NCI-H446 (cell line): ENCODE data around the gene TALDO1.

ENCODE experiments used
- DNase-seq, 2 experiments: peaks; one replicate each; lab custom pipeline; 2025; lab: John Stamatoyannopoulos, UW

The TALDO1 gene

DNA sequence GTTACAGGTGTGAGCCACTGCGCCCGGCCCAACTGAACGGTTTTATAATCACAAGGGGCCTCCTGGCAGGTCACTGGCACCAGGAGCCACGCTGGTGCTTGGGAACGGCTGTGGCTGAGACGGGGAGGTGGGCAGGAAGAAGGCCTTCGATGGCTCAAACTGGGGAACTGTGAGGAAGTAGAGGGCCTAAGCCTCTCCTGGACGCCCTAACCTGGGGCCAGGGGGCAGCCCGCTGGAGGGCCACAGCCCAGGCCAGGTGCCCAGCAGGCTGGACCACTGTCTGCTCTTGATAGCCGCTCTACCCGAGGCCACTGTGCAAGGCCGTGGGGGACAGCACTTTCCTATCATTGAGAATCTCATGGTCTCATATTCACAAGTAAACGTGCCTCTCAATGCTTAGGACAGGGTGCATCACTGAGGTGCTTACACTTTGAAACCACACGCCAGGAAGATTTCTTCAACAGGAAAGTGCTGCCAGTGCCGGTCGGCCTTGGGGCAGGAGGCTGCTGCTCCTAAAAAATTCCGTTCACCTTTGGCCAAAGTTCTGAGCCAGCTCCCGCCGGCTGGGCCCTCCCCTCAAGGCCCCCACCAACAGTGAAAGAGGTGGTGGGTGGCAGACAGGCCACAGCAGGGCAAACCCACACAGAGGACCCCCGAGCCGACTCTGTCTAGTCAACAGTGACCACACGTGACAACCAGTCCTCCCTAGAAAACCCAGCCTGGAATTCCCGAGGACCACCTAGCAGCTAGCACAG lies 22.8 kb downstream of the TALDO1 start:
- DNase-seq = no peak

DNA sequence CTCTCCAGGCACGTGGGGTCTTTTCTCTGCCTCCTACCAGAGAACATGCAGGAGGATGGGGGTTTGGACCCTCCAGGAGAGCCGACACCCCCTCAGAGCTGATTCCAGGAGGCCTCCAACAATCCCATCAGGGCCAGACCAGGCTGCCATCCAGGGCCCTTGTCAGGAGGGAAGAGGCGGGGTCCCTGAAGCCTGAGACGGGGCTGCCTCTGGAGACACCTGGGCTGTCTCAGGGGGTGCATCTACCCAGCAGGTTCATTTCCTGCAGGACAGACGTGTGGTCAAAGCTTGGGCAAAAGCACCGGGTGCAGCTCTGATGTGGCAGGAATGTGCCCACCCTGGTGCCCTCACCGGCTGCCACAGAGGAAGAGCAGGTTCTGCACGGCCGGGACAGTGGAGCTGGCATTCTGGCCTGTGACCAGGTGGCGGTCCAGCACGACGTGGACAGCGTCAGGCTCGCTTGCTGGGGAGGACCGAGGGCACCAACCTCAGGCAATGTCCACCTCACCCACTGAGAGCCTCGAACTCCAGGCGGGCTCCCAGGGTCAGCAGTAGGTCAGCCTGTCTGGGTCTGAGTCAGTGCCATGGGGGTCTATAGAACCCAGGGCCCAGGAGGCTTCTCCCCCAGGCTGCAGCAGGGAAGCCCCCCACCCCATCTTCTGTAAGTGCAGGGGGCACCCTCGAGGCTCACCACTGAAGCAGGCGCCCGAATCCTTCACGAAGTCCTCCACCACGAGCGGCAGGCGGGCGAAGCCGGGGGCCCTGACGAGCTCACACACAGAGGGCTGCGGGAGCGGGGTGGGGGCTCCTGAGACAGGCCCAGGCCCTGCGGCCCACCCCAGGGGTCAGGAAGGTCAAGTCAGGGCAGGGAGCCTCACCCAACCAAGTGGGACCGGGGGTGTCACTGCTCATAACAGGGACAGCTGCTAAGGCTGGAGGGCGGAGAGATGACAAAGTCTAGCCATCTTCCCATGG lies 23.7 kb downstream of the TALDO1 start:
- no peak for DNase-seq

DNA sequence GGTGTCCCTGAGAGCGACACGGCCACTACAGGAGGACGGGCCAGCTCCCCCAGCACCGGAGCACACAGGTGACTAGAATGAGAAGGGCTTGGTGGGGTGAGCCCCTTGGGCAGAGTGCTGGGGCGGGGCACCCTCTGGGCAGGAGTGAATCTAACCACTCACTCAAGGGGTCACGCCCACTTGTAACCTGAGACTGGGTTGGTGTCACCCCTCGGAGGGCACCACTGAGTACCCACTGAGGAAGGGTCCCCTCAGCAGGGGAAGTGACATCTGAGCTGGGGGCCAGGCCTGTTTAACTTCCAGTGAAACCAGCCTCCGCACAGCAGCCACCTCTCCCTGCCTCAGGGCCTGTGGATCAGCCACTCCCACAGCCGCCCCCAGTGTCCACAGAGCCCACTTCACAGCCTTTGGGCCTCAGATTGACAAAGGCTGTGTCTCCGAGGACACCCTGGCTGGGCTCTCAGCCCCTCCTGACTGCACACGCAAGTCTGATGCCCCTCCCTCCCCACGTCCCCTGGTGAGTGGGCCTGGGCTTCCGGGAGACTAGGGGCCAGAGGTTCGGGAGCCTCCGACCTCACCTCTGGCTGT lies 24.4 kb downstream of the TALDO1 start:
- DNase-seq = no peak

DNA sequence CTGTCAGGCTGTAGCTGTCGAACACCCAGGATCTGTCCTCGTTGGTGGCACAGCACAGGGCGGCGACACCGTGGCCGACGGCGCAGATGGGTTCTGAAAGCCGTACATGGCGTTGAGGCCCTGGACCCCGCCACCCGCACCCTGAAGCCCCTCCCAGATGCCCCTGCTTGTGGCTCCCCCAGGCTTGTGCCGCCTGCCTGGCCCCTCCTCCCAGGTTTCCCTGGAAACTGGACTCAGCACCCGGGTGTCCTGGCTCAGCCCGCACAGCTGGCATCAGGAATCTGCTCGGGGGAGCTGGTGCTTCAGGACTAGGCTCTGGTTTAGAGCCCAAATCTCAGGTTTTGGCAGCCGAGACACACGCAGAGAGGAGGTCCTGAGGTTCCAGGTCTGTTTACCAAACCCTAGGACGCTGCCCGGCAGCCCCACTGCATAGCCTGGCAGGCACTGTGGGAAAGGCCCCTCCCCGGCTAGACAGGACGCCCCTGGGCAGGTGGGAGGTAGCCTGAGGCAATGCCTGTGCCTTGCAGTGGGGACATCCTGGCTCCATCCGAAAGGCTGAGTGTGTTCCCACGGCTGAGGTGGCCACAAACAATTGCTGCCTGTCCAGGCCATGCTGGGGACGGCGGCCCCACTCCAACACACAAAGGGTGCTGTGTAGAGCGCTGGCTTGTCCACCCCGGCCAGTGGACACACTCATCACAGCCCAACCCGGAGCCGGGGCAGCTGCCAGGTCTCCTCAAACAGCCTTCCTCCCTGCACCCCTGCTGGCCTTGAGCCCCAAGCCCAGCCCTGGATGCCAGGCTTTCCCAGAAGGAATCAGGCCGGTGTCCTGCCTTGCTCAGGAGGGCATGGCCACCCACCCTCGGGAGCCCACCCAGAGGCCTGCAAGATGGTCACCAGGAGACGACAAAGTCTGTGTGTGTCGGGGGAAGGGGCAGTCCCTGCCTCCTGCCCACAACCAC lies 25.4 kb downstream of the TALDO1 start:
- no peak for DNase-seq

DNA sequence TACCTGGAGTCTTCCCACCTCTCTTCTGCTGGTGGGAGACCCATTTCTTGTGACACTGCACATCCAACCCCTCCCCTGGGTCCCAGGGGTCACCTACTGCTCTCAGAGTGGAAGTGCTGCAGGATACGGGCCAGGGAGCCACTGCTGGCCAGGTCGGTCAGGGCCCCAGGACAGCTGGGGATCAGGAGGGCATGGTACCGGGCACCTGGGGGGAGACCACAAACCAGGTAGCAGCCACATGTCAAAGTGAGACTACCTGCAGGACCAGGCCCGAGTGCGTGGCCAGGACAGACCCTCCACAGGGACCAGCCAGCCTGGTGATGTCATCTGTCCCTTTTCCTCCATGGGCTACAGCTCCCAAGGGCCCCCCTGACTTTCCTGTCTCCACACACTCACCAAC lies 26.2 kb downstream of the TALDO1 start:
- no peak for DNase-seq

DNA sequence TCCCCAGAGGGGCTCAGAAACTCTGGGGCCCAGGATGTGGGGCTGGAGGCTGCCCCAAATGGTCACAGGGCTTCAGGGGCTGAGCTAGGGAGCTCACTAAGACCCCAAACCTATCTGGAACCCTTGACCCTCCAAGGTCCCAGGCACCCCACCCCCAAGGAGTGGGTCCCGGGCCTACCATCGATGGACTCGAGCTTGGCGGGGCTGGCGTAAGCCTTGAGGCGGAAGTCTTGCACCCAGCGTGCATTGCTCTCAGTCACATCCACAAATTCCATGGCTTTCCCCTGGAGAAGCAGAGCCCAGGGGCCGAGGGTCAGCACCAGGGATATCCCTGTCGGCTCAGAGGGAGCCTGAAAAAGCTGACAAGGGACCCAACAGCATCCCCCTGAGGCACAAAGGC lies 26.6 kb downstream of the TALDO1 start:
- no peak for DNase-seq

DNA sequence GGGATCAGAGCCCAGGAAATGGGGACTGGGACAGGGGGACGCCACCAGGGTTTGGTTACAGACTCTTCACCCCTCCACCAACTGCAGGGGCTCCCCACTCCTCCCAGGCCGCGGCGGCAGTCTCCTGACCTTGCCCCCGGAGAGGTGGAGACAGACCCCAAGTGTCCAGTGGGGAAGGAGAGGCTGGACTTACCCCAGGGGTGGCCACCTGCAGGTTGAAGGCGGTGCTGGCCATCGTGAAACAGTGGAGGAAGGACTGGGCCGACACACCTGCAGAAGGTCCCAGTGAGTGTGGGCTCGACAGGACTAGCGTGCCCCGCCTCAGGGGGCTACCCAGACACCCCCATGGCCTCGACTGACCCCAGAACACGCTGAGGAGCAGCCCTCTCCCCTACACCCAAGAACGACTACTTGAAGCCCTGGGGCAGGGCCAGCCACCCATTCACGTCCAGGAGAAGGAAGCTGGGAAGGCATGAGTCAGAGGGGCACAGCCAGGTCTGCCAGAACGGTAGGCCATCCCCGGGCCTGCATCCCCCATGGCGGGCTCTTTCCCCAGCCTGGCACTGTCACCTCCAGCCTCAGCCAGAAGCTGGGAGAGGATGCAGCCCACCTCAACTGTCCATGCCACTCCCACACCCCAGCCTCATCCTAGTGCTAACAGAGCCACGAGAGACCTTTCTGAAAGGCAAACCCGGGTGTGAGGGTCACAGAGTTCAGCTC lies 27.8 kb downstream of the TALDO1 start:
- no peak for DNase-seq

DNA sequence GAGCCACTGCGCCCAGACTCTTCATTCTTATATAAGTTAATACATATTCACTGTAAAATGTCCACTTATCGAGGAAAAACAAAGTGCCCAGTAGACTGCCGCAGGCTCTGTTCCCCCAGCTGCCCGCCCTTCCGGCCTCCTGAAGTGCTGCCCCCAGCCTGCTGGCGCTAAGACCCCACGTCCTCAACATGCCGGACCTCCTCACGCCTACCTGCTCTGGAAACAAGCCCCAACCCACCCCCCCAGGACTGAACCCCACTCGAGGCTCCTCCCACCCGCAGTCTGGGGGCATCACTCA lies 28.9 kb downstream of the TALDO1 start:
- no peak for DNase-seq

DNA sequence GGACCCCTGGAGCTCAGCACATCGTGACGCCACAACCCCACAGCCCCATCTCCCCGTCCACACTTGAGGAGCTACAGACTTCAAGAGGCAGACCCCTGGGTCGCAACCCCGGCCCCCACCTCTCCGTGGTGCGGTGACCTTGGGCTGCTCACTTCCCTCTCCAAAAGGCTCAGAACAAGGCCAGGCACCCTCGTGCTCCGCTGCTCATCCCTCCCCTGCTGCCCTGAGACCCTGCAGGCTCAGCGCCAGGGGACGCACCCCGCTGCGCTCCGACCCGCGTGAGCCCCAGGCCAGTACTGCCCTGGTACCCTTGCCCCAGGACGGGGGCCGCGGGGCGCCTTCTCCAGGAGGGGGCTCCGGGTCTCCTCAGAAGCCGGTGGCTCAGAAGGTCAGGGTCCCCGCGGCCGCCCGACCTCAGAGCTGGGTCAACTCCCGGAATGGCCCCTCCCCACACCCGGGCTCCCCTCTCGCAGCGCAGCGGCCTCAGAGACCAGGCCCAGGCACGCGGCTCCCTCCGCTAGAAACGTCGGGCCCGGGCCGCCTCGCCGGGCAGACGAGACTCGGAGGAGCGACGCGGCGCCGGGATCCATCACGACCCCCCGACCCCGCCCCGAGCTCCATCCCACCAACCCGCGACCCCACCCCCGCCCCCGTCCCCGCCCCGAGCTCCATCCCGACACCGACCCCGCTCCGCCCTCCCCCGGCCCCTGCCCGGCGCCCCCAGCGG lies 29.5 kb downstream of the TALDO1 start:
- DNase-seq = no peak

DNA sequence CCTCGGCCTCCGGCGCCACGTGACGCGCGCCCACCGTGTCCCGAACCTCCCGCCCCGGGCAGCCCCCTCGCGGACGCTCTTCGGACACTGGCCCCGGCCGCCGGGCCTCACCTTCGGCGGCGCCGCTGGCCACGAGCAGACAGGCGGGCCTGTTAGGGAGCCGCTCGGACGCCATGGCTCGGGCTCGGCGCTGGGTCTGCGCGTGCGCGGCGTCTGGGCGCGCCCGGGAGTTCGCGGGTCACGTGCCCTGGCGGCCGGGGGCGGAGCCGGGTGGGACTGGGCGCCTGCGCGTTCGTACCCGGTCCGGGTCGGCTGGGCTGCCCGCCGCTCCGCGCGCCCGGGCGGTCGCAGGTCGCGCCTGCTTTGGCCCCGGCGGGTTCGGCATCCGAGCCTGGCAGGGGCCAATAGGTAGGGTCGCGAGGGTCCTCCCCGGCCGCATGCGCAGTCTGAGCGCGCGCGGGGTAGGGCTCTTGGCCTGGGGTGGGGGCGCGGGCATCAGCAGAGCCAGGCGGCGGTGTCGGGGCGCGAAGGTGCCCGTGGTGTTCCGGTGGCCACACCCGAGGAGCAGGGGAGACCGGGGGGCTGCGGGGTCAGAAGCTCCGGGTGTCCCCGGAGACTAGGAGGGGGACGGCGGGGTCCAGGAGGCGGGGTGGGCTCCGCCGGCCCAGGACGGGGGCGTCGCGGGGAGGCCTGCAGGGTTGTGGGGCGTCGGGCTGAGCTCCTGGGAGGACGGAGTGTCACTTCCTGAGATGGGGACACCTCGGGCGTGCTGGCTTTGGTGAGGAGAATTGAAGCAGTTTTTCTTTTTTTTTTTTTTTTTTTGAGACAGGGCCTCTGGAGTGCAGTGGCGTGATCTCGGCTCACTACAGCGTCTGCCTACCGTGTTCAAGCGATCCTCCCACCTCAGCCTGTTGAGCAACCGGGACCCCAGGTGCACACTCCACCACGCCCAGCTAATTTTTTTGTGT lies 30.3 kb downstream of the TALDO1 start, which contains the start of gene GATD1:
TSS of gene GATD1 (minus strand) at position 200 of the 968 bp plus-strand sequence. CDS start at position 175, 25 bp downstream.
- peak; percentile 78 to 95 for DNase-seq

DNA sequence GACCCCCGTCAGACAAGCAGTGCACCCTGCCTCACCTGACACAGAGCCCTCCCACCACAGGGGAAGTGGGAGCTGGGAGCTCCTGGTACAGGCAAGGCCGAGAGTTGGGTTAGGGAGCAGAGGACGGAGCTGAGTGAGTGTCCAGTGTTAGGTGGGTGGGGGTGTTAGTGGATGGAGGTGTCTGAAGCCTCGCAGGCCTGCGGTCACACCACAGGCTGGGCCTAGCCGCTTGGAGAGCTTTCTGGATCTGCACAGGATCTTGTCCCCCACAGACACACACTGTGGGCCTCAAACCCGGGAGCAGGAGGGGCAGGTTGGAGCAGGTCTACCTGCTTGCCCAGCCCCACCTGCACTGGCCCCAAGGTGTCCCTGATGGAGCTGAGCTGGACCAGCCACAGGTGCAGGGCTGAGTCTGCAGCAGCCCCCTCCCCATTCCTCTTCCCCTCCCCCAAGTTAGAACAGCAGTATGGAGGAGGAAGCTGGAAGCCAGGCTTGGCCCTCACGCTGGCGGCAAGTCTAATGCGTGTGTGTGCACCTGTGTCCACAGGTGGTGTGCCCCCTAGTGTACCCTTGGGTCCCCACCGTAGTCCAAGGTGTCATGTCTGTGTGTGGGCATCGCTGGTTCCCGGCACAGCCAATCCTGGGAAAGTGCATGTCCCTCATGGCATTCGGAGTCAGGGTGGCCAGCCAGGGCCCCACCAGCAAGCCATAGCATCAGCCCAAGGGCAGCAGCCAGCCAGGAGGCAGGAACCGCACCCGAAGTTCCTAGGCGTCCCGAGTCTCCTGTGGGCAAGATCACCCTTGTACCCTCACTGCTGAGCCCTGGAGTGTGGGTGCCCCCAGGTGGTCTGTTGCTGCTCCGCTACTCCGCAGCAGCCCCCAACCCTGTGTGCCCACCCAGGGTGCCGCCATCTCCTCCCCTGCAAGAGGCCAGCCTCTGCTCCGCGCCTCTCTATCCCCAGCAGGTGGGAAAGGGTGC lies 32.0 kb downstream of the TALDO1 start:
- no peak for DNase-seq

DNA sequence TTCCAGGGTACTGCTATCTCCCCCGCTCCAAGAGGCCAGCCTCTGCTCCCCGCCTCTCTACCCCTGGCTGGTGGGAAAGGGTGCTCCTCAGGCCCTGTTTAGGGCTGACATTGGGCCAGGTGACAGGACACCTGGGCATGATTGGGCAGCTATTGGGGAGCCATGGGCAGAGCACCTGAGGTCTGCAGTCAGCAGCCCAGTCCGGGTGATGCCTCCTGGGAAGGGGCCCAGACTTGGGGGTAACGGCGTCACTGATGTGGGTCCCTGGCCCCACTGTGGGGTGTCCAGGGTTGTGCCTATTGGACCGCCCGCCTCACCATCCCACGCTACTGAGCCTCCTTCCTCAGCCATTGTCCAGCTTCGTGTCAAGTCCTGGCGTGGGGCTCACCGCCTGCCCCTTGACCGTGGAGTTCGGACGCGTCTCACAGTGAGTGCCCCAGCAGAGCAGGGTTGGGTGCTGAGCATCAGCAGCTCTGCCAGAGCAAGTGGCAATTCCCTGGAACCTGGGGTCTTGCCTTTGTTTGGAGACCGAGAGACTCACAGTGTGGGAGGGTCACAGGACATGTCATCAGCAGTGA lies 32.8 kb downstream of the TALDO1 start:
- no peak for DNase-seq

DNA sequence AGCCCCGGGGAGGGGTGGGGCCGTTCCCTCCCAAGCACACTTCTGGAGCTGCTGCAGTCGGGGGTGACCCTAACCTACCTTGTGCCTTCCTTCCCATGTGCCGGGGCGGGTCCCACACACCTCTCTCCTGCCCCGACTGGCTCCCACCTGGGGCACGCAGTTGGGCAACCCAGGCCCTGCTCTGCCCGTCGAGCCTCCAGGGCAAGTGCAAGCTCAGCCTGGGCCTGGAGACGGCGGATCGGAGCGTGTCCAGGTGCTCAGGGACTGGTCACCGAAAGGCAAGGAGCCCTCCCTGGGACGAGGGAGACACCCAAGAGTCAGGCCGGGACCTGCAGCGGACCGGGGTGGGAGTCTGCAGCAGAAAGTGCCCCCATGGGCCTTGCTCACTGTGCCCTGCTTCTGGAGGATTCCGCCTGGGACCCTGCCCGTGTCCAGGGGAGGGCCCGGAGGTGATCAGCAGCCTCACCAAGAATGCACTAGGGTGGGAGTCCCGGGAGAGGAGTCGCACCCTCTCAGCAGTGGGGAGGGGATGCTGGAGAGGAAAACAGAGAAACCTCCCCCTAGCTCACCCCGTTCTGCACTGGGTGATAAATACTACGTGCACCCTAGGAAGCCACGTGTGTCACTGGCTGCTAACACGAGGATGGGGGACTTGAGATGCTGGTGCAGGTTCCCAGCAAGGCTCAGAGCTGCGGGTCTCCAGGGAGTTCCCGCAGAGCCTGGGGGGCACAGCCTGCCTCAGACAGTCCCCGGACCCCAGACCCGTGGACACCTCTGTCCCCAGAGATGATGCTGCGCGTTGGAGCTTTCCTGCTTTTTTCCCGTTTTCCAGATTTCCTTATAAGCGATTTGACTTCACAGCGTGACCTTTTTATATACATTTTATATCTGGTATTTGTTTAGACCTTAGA lies 35.3 kb downstream of the TALDO1 start:
- no peak for DNase-seq

DNA sequence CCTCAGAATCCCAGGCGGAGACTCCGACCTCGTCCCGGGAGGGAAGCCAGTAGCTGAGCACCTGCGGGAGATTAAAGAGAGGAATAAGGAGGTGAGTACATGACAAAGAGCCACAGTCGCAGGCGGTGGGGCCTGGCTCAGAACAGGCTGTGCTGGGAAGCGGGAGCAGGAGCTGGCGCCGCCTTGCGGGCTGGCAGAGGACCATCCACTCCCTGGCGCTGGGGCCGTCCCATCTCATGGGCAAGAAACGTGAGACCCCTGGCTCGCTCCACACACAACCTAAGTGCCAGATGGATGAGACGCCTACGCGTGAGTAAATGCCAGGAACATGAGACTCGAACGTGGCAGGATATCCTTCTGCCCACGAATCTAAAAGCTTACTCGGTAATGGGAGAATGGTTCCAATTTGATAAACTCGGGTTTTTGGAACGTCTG lies 36.3 kb downstream of the TALDO1 start:
- DNase-seq = peak; percentile 86 to 95

DNA sequence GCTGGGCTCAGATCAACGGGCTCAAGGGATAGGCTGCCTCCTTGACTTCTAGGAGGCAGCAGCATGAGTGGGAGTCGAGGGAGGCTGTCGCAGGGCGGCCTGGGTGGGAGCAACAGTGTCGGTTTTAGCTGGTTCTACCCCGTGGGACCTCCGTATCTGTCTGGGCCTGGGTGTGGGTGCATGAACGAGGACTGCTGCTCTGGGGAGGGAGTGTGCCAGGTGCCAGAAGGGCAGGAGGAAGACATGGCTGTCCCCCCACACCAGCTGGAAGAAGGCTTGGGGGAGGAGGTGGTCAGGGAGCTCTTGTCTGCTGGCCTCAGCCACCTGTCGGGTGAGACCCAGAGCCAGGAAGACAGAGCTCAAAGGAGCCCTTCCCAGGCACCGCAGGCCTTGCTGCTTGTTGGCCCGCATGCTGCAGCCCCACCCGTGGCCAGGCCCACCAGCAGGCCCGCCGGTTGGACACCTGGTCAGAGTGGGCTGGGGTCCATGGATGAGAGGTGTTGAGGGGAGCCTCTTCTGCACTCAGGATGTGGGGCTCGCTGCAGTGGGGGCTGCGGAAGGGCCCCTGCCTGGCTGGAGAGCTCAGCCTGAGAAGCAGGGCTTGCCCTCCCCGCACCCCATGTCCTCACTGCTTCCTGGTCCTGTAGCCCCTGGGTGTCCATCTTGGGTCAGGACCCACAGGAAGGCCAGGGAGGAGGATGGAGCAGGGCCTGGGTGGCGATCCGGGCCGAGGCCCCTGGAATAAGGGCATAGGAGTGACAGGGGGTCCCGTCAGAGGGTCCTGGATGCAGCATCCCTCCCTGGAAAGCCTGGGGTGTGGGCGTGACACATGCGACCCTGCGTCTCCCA lies 39.2 kb downstream of the TALDO1 start:
- no peak for DNase-seq
